ENCODE results near the gene CNTN5. TPM values are rescaled to one million over a fixed set of nuclear protein-coding genes. Genes with fewer than 3 reads are reported as not detected.

Gene CNTN5
- total RNA-seq, 2 experiments from 2014 or later, result not detected

DNA sequence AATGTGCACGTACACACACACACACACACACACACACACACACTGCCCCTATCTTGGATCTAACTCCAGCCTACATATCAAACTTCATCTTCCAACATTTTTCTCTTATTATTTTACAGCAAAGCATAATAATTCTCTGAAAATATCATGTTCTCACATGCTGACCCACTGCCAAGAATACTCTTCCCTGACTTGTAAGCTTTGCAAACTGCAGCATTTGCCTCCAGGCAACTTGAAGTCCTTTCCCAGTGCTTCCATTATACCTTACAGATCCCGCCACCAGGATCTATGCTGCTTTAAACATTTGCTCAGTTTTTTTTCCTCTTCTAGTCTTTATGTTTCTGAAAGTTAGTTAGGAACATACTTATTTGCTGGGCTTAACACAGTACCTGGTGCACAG lies 1183.0 kb downstream of the CNTN5 start:
- Mint-ChIP-seq H3K27ac (no peak overlapping the region), H3K27me3 (no peaks in the 10 kb centered on the region), H3K4me3 (no peak overlapping the region), H3K9me3 (no peaks in the 10 kb centered on the region), H3K36me3 (ENCODE audit: low read depth) (no peaks in the 10 kb centered on the region), H3K4me1 (ENCODE audit: low read depth) (no peaks in the 10 kb centered on the region)
- Histone ChIP-seq H3K4me3 (ENCODE audit: low read length) (no peak overlapping the region), H3K4me1 (ENCODE audit: insufficient read depth, low read length) (no peaks in the 10 kb centered on the region), H3K36me3 (ENCODE audit: insufficient read depth, low read length) (no peaks in the 10 kb centered on the region), H3K9me3 (ENCODE audit: control insufficient read depth in 1 of 2, insufficient read depth in 1 of 2, low read length in 2 of 2) (no peaks in the 10 kb centered on the region), H3K27ac (ENCODE audit: low read depth in 1 of 2, low read length in 2 of 2) (no peak overlapping the region), H3K27me3 (ENCODE audit: control insufficient read depth in 1 of 2, insufficient read depth in 2 of 2, low read length in 2 of 2) (no peaks in the 10 kb centered on the region)
- no peak for ATAC-seq (ENCODE audit: poor library complexity)
- CTCF ChIA-PET, result no interaction called here
- TF ChIP-seq, protein P1, sequence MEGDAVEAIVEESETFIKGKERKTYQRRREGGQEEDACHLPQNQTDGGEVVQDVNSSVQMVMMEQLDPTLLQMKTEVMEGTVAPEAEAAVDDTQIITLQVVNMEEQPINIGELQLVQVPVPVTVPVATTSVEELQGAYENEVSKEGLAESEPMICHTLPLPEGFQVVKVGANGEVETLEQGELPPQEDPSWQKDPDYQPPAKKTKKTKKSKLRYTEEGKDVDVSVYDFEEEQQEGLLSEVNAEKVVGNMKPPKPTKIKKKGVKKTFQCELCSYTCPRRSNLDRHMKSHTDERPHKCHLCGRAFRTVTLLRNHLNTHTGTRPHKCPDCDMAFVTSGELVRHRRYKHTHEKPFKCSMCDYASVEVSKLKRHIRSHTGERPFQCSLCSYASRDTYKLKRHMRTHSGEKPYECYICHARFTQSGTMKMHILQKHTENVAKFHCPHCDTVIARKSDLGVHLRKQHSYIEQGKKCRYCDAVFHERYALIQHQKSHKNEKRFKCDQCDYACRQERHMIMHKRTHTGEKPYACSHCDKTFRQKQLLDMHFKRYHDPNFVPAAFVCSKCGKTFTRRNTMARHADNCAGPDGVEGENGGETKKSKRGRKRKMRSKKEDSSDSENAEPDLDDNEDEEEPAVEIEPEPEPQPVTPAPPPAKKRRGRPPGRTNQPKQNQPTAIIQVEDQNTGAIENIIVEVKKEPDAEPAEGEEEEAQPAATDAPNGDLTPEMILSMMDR (IDR thresholded peaks at IDR 0.05), result no peak
- DNase-seq, result no peak
- intact Hi-C loops (cut with DNase I, micrococcal nuclease), result no loop called here
- POLR2A ChIA-PET, result no interaction called here

DNA sequence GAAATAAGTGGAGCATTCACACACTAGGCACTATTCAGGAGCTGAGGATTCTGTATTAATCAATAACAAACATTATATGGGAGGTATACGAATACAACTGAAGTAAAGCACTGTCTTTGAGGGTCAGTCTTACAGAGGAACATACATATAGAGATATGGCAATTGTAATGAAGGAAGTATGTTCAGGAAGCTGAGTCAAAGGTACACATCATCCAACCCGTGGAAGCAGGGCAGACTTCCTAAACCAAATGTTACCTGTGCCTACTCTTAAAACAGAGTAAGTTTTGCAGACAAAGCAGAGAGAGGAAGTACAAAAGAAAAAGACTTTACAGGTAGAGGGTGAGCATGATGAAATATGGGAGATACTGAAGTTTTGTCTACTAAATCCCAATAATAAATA lies 1185.2 kb downstream of the CNTN5 start:
- Mint-ChIP-seq H3K4me1 (ENCODE audit: low read depth) (no peaks in the 10 kb centered on the region), H3K4me3 (no peak overlapping the region), H3K36me3 (ENCODE audit: low read depth) (no peaks in the 10 kb centered on the region), H3K27me3 (no peaks in the 10 kb centered on the region), H3K9me3 (no peaks in the 10 kb centered on the region), H3K27ac (no peak overlapping the region)
- Histone ChIP-seq H3K9me3 (ENCODE audit: control insufficient read depth in 1 of 2, insufficient read depth in 1 of 2, low read length in 2 of 2) (peaks cover 0 to 3% of the 10 kb centered on the region in 2 experiments), H3K36me3 (ENCODE audit: insufficient read depth, low read length) (no peaks in the 10 kb centered on the region), H3K27me3 (ENCODE audit: control insufficient read depth in 1 of 2, insufficient read depth in 2 of 2, low read length in 2 of 2) (no peaks in the 10 kb centered on the region), H3K27ac (ENCODE audit: low read depth in 1 of 2, low read length in 2 of 2) (no peak overlapping the region), H3K4me3 (ENCODE audit: low read length) (no peak overlapping the region), H3K4me1 (ENCODE audit: insufficient read depth, low read length) (no peaks in the 10 kb centered on the region)
- POLR2A ChIA-PET, result no interaction called here
- intact Hi-C loops (cut with DNase I, micrococcal nuclease), result no loop called here
- TF ChIP-seq, protein P1 (IDR thresholded peaks at IDR 0.05), result no peak
- ATAC-seq (ENCODE audit: poor library complexity), result no peak
- no peak for DNase-seq
- CTCF ChIA-PET, result no interaction called here

DNA sequence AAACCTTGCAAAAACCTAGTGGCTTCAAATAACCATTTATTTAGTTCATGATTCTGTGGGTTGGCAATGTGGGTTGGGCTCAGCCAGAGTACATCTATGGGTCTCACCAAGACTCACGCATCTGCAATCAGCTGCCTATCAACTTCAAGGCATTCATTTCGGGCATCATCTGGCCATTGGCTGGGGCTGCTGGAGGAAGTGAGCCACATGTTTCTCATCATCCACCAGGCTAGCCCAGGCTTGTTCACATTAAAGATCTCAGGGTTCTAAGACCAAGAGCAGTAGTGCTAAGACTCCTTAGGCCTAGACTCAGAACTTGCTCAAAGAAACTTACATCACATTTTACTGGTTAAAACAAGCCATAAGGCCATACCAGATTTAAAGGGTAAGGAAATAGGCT lies 1187.5 kb downstream of the CNTN5 start:
- H3K9me3 ChIP-seq (ENCODE audit: control insufficient read depth in 1 of 2, insufficient read depth in 1 of 2, low read length in 2 of 2), result peaks cover 0 to 3% of the 10 kb centered on the region in 2 experiments
- POLR2A ChIA-PET, result no interaction called here
- H3K9me3 Mint-ChIP-seq, result no peaks in the 10 kb centered on the region
- H3K4me3 ChIP-seq (ENCODE audit: low read length), result no peak overlapping the region
- DNase-seq, result no peak
- intact Hi-C loops (cut with DNase I, micrococcal nuclease), result no loop called here
- no peak overlapping the region for H3K27ac ChIP-seq (ENCODE audit: low read depth in 1 of 2, low read length in 2 of 2)
- no peak for ATAC-seq (ENCODE audit: poor library complexity)
- no peaks in the 10 kb centered on the region for H3K27me3 Mint-ChIP-seq
- H3K36me3 Mint-ChIP-seq (ENCODE audit: low read depth), result no peaks in the 10 kb centered on the region
- H3K27ac Mint-ChIP-seq, result no peak overlapping the region
- CTCF ChIA-PET, result interaction anchor here (1.8 kb wide), 1 partner anchor 8 kb away, joined by 3 read pairs; no protein-coding TSS in a partner anchor
- TF ChIP-seq, protein P1 (IDR thresholded peaks at IDR 0.05), result no peak
- H3K4me3 Mint-ChIP-seq, result no peak overlapping the region
- H3K27me3 ChIP-seq (ENCODE audit: control insufficient read depth in 1 of 2, insufficient read depth in 2 of 2, low read length in 2 of 2), result no peaks in the 10 kb centered on the region
- no peaks in the 10 kb centered on the region for H3K36me3 ChIP-seq (ENCODE audit: insufficient read depth, low read length)
- no peaks in the 10 kb centered on the region for H3K4me1 ChIP-seq (ENCODE audit: insufficient read depth, low read length)
- no peaks in the 10 kb centered on the region for H3K4me1 Mint-ChIP-seq (ENCODE audit: low read depth)

Data from CD4-positive, alpha-beta T cell (primary cell).